HG03565 (cell line): ENCODE data around the gene MBD3L3.
"Not testable (repeated sequence)": the region's sequence is repeated elsewhere in the genome, so short reads cannot be mapped to it uniquely, and the experiment has no call there.

Experiments
- ATAC-seq: cut with Tn5 transposase; IDR thresholded peaks from one replicate; pipeline ENCODE4 v1.9.1; 2021; ENCODE audit warnings: mild to moderate bottlenecking, moderate library complexity; ENCODE audit not compliant: unreplicated experiment

MBD3L3 gene

GRCh38 chr19:7063764-7064418 is 5.4 kb upstream of the MBD3L3 start:
- ATAC-seq = no peak

GRCh38 chr19:7063339-7063738 is 4.9 kb upstream of the MBD3L3 start:
- ATAC-seq = no peak

GRCh38 chr19:7059977-7060376 is 1.5 kb upstream of the MBD3L3 start:
- ATAC-seq = not testable (repeated sequence)

GRCh38 chr19:7056371-7056770 is 2.1 kb downstream of the MBD3L3 start:
- ATAC-seq = not testable (repeated sequence)

GRCh38 chr19:7055679-7056078 is 2.8 kb downstream of the MBD3L3 start:
- ATAC-seq = not testable (repeated sequence)

GRCh38 chr19:7054635-7055368 is 3.7 kb downstream of the MBD3L3 start:
- ATAC-seq = not testable (repeated sequence)

- not testable (repeated sequence) for ATAC-seq
Observed at GRCh38 chr19:7052896-7053295, 5.6 kb downstream of the MBD3L3 start.

GRCh38 chr19:7051421-7051820 is 7.1 kb downstream of the MBD3L3 start:
- not testable (repeated sequence) for ATAC-seq

- ATAC-seq = not testable (repeated sequence)
Observed at GRCh38 chr19:7049021-7049420, 9.5 kb downstream of the MBD3L3 start, which contains the start of gene MBD3L2. MBD3L2 (plus strand) TSS chr19:7049321; CDS start chr19:7049374, 53 bp downstream.

GRCh38 chr19:7041563-7041962 is 16.9 kb downstream of the MBD3L3 start:
- not testable (repeated sequence) for ATAC-seq

- ATAC-seq = not testable (repeated sequence)
Observed at GRCh38 chr19:7040079-7040478, 18.4 kb downstream of the MBD3L3 start, which contains the start of gene MBD3L4. MBD3L4 (minus strand) TSS chr19:7040179; CDS start chr19:7040144, 35 bp downstream.

GRCh38 chr19:7030278-7030677 is 28.2 kb downstream of the MBD3L3 start, which contains the start of gene MBD3L5:
MBD3L5 (plus strand) TSS chr19:7030578; CDS start chr19:7030612, 34 bp downstream.
- not testable (repeated sequence) for ATAC-seq

GRCh38 chr19:7028790-7029189 is 29.7 kb downstream of the MBD3L3 start:
- ATAC-seq = not testable (repeated sequence)

GRCh38 chr19:7021331-7021730 is 37.1 kb downstream of the MBD3L3 start, which contains the start of gene MBD3L2B:
MBD3L2B (minus strand) TSS chr19:7021431; CDS start chr19:7021397, 34 bp downstream.
- ATAC-seq = not testable (repeated sequence)

GRCh38 chr19:7018828-7019227 is 39.6 kb downstream of the MBD3L3 start:
- ATAC-seq = no peak

- no peak for ATAC-seq
Observed at GRCh38 chr19:7013678-7014077, 44.8 kb downstream of the MBD3L3 start.

- ATAC-seq = no peak
Observed at GRCh38 chr19:7010722-7011593, 47.5 kb downstream of the MBD3L3 start.

- no peak for ATAC-seq
Observed at GRCh38 chr19:7007859-7008258, 50.6 kb downstream of the MBD3L3 start.
